Measurements from ENCODE around the gene EML3. TPM values are rescaled to one million over a fixed set of nuclear protein-coding genes. Genes with fewer than 3 reads are reported as not detected.
"Not testable (repeated sequence)": the region's sequence is repeated elsewhere in the genome, so short reads cannot be mapped to it uniquely, and the experiment has no call there.

Gene EML3
- total RNA-seq, 1 donor from 2014 or later: 4.9 TPM

DNA sequence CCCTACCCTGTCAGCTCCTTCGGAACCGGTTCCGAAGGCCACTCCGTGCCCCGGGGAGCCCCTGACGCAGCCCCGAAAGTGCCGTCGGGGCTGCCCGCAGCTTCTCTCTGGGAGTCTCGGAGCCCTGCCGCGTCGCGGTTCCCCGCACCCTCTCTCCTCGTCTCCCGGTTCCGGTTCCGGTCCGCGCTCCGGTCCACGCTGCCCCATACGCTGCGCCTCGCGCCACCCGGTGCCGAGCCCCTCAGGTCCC is 11.5 kb downstream of the EML3 start:
- FAIRE-seq: no peak
- peak in 1 of 2 donors; percentile 49 for DNase-seq (ENCODE audit: low spot score in 2 of 2)

DNA sequence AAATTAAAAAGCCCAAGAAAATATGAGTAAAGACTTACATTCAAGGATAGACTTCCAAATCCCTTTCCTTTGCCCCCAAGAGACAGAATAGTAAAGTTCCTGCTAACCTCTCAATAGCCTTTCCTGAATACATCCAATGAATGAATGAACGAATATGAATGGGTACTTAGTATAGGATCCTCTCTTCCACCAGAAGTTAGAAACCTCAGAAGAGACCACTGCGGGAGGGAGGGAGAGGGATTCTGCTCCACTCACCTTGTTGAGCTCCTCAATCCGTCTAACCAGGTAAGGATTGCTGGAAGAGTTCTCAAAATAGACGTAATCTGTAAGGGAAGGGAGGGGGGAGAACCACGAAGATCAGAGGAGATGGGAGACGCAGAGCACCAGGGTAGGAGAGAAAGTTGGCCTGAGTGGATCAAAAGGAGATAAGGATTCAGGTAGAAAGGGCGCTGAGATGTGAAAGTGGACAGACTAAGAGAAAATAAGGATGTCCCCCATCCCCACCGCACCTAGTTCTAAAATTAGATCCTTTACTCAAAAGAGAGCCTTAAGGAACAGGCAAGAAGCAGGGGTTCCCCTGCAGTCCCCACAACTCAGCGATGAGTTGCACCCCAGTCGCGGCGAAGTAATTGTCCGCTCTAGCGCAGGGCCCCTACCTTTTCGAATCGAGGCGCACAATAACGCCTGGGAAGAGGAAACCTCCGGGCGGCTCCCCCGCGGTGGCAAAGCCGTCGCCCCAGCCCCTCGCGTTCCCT is 12.0 kb downstream of the EML3 start:
- FAIRE-seq (no peak), DNase-seq (ENCODE audit: low spot score in 2 of 2) (no peak)

DNA sequence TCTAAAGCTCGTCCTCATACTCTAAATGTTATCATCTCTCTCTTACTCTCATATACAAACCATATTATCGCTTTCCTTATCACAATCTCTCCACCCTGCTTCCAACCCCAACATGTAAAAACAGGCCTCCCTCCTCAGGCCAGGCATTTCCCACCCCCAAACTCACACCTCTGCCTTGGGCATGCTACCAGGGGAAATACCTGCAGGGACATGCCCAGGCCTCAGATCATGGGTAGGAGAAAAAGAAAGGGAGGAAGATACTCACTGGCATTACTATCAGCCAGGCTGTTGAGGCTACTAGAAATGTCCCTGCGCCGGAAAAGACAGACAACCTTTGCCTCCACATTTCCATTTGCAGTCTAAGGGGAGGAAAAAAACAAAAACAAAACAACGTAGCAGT is 12.7 kb downstream of the EML3 start:
- FAIRE-seq: no peak
- DNase-seq (ENCODE audit: low spot score in 2 of 2): no peak

DNA sequence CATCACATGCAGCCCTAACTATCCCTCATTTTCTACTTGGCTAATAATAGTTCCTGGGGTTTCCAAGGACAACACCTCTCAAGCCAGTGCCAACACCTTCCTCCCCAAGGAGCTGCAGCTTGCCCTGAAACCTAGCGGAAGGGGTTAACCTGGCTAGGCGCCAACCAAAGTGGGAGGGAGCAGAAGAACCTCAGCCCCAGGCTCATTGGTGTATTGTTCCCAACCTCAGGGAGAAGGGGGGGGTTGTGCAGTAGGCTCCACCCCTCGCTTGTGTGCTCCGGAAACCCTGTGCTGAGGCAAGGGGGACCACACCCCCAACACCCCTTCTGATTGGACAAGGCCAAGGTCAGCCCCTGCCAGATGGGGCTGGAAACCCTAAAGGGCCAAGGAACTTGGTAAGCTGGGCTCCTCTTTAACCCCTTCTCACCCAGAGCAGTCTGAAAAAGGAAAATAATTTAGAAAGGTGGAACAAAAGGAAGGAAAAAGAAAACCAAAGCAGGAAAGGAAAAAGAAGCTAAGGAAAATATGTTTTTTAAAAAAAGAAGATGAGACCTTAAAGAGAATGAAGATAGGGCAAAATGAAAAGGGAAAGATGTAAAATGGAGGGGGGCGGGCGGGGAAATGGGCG is 13.4 kb downstream of the EML3 start:
- DNase-seq (ENCODE audit: low spot score in 2 of 2) (peak; percentile 86), FAIRE-seq (no peak)

DNA sequence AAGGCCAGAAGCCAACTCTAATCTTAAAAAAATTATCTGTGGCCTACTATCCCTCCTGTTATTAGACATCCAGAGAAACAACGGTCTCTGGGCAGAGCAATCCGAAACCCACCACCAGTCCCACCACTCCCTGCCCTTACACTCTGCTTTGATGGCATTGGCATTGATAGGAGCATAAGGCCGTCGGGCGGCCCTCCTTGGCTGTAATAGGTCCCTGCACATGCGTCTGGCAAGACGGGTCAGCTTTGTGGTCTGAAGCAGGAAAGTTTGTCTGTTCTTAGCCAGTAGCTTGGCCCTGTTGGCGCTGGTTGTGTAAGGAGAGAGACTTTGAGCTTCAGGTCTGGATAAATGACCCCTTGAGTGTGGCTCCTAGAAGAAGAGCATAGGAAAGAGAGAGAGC is 17.5 kb downstream of the EML3 start:
- FAIRE-seq (no peak), DNase-seq (ENCODE audit: low spot score in 2 of 2) (no peak)

DNA sequence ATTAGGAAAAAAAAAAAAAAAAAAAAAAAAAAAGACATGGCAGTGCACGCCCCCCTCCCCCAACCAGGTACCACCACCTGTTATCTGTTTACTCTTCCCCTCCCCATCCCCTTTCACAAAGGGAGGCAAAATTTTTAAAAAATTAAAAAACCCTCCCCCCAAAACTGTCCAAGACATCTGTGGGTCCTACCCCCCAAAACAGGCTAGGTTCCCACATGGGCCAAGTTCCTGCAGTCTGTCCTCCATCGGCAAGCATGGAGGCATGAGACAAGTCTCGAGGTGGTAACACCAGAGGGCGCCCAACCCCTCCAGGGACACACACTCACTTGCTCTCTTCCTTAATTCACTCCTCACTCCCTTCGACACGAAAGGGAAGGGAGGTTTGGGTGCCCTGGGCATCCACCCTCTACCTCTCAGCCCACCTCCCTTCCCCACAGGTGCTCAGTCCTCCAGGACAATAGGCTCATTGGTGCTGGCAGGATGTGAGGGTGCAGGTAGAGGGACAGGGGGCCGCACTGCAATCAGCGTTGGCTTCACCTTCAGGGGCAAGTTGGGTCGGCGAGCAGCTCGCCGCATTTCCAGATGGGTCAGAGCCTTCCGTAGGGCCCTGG is 19.0 kb downstream of the EML3 start:
- no peak for FAIRE-seq

DNA sequence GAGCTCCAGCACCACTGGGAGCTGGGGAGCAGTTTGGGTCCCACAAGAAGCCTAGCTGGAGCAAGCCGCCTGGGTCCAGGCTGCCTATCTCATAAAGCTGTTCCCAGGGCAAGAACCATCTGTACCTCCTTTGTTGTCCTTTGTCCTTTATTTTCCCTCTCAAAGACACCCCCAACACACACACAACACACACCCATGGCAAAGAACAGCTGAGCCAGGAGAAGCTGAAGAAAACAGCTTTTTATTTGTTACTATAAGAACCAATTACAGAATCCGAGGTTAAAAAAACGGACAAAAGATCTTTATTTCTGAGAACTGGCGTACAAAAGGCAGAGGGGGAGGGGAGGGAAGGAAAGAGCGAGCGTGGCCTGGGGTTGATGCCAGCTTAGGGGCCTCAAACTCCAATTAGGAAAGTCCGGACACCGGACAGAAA is 19.6 kb downstream of the EML3 start:
- DNase-seq (ENCODE audit: low spot score in 2 of 2) (no peak), FAIRE-seq (no peak)

More for the DNA sequence above, 19.0 kb downstream of the EML3 start:
- no peak for DNase-seq (ENCODE audit: low spot score in 2 of 2)

DNA sequence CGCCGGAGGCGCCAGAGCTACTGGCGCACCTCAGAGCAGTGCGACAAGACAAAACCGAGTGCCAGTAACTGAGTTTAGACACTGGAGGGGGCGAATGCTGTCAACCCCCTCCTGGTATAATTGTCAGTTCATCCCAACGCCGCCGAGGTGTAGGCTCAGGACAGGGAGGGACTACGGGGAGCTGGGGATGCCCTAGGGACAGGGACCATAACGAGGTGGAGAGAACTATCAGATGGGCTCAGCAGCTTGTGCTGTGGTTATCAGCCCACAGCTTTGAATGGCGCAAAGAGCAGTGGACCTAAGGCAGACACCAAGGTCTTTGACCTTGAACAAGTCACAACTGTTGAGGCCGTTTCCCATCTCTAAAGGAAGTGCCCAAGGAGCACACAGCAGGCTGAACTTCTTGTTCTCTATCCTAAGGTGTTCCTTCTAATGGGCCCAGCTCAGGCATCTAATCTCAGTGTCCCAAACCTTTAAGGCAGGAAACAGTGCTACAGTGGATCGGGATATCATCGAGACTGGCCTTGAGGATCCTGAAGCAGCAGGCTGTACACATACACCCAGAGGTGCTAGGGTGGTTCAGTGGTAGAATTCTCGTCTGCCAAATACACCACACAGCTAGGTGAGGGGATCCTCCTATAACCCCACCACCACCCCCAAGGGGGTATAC is 20.3 kb downstream of the EML3 start:
- no peak for DNase-seq (ENCODE audit: low spot score in 2 of 2)
- no peak for FAIRE-seq

DNA sequence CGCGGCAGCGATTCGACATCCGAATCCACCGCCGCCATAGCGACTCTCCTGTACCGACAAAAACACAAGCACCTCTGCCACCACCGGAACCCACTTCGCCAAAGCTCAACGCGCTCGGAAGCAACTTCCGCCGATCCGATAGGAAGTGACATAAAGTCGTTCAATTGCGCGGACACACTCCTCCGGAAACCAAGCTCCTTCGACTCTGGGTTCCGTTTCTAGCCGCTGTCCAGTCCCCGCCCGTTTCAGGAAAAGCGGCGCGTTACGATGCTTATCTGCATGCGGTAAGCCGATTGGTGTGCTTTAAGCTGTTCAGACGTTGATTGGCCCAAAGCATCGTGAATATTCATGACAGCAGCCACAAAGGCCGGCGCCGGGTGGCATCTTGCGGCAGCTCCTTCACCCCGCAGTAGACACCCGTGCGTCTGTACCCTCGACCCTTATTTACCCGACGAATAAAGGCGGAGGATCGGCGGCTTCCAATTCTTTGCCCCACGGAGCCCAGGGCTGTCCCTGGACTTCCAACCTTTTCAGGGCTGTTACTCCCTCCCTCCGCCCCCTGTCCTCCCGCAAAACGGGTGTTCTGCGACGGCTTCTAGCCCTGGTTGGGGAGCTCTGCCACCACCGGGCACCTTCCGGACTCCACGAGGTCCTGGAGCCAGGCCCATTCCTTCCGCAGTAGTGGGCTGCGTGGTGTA is 21.0 kb downstream of the EML3 start, which contains the start of gene TUT1:
TUT1 (minus strand) TSS at position 76 of the 698 bp plus-strand sequence; CDS start at position 38, 38 bp downstream.
- FAIRE-seq (peak; percentile 94), DNase-seq (ENCODE audit: low spot score in 2 of 2) (peak; percentile 82 to 91)

DNA sequence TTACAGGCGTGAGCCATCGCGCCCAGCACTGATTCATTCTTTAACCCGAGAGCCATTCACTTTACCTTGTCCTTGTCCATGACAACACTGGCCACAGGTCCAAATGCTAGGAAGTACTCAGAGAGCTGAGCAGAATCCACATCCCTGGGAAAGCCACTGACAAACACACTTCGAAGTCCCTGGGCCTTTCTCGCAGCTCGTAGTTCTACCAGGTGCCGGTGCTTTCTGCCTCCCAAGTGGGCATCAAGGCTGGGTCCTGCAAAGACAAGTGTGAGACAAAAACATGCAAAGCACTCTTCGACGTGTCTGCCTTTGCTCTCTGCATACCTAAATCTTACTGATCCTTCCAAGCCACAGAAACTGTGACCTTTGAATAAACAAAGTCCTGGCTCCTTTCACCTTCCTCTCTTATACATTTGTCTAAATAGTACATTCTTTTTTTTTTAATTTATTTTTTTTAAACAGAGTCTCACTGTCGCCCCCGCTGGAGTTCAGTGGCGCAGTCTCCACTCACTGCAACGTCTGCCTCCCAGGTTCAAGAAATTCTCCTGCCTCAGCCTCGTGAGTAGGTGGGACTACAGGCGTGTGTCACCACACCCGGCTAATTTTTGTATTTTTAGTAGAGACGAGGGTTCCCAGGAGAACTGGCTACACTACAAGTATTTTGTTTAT is 23.5 kb downstream of the EML3 start:
- FAIRE-seq (no peak), DNase-seq (ENCODE audit: low spot score in 2 of 2) (no peak)

DNA sequence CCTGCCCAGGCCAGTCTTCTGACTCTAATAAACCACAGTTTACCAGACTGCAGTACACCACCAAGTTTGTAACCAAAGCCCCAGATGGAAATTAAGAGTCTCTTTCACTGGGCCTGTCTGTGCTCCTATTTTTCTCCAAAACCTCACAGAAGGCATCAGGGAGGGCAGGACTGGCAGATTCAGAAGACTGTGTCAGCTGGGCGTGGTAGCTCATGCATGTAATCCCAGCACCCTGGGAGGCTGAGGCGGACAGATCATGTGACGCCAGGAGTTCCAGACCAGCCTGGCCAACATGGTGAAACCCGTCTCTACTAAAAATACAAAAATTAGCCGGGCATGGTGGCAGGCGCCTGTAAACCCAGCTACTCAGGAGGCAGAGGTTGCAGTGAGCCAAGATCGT is 27.2 kb downstream of the EML3 start:
- DNase-seq (ENCODE audit: low spot score in 2 of 2); FAIRE-seq: not testable (repeated sequence)

DNA sequence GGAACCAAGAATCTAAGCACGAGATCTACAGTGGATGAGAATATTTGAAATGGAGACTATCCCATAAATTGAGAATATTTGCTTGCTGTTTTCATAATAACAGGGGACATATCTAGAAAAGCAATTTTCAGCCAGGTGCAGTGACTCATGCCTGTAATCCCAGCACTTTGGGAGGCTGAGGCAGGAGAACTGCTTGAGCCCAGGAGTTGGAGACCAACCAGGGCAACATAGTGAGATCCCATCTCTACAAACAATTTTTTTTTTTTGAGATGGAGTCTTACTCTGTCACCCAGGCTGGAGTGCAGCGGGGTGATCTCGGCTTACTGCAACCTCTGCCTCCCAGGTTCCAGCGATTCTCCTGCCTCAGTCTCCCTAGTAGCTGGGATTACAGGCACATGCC is 30.8 kb downstream of the EML3 start:
- FAIRE-seq; DNase-seq (ENCODE audit: low spot score in 2 of 2): not testable (repeated sequence)

DNA sequence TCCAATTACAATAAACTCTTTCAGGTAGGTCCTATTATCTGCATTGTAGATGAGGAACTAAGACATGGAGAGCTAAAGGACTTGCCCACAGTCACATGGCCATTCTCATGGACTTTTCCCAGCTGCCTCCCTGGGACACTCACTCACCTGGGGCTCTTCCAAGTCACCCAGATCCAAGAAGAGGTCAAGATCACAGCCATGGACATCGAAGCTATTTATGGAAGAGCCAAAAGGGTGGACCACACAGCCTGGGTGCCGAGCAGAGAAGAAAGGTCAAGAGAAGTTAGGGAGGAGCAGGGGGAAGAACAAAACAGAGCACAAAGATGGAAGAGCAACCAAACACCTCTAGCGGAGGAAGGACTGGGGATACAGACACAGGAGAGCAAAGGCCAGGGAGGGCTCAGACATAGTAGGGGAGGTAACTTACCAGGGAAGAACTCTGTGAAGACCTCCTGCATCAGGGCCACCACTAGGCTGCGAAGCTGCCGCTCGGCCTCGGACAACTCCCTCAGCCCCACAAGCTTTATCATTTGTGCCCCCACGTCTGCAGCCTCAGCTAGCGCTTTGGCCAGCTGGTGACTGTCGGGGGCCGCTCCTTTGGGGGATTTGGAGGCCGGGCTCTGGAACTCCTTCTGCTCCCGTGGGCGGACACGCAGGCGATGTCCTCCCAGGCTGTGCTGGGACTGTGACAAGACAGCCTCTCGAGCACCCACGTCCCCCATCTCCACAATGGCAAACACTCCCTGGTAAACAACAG is 31.4 kb downstream of the EML3 start:
- DNase-seq (ENCODE audit: low spot score in 2 of 2): no peak
- no peak for FAIRE-seq

DNA sequence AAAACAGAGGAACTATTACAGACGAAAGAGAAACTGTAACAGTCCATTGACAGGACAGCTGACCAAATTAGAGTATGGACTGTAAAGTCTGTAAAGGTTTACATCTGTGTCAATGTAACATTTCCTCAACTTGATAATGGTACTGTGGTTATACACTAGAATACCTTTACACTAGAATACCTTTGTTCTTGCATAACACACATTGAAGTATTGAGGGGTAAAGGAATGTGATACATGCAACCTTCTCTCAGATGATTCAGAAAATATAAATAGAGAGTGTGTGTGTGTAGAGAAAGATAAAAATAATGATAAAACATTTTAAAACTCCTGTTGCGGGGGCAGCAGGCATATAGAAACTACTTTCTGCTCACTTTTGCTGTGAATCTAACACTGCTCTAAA is 33.3 kb downstream of the EML3 start:
- no peak for DNase-seq (ENCODE audit: low spot score in 2 of 2)

DNA sequence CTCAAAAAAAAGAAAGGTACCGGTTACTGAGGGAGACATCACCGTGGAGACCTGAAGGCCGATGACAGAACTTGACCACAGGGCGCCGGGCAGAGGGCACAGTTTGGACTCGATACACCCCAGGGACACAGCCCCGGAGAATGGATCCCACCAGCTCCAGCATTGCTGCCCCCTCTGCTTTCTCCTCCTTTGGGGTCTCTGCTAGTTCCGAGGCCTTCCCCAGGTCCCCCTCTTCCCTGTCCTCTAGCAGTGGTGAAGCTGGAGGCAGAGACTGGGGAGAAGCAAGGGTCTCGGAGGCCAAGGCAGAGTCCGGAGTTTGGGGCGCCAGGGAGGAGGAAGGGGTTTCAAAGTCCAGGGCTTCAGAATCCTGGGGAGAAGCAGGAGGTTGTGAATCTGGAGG is 34.0 kb downstream of the EML3 start:
- FAIRE-seq (no peak), DNase-seq (ENCODE audit: low spot score in 2 of 2) (no peak)

More for the DNA sequence above, 33.3 kb downstream of the EML3 start:
- FAIRE-seq: no peak

DNA sequence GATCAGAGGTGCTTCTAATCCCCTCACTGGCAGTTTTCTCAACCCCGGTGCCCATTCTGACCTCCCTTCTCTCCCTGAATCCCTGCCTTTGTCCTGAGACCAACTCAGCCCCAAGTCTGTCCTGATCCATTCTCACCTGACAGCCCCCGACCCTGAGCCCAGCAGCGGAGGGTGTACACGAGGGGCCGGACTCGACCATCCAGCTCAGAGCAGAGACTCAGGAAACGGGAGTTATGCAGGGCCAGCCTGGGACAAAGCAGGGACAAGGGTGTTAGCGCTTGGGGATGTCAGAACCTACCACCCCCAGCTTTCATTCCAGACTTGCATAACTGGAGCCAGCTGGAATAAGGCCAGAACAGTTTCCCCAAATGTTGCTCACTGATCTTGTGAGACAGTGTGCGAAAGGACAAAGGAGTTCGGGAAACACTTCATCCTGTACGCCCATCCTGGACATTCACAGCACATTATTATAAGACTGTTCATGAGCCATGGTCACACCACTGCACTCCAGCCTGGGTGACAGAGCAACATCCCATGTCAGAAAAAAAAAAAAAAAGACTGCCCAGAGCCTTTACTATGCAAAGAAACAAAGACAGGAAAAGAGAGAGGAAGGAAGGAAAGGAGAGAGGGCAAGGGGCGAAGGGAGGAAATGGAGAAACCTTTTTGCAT is 35.4 kb downstream of the EML3 start:
- no peak for FAIRE-seq
- DNase-seq (ENCODE audit: low spot score in 2 of 2): no peak

DNA sequence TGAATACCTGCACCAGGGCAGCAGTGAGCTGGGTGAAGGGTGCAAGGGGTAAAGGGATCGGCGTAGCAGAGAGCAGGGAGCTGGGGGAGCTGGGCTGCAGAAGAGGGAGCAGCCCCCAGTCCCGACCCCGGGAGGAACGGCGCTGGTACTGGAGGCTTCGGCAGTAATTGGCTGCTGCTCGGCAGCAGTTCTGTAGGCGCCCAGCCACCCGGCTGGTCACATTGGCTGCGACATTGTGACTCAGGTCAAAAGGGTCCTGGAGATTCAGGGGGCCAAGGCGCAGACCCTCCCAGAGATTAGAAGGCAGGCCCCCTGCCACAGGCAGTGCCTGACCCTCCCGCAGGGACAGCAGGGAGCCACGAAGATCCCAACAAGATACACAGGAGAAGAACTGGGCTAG is 36.7 kb downstream of the EML3 start:
- FAIRE-seq (no peak), DNase-seq (ENCODE audit: low spot score in 2 of 2) (no peak)

DNA sequence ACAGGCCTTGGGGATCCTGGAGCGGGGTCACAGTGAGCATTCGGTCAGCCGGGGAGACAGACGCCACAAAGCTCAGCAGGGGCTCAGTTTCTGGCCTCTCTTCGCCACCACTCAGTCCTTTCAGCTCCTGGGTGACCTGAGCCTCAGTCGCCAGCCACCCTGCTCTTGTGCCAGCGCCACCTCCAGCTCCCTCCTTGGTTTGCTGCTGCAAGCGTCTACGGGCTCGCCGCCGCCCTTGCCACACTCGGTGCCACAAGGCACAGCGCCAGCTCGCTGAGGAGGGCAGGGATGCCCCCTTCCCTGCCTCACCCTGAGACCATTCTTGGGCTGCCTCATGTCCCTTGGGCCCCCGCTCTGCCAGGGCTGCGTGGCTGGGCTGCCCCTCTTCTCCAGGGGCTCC is 37.4 kb downstream of the EML3 start:
- FAIRE-seq (no peak), DNase-seq (ENCODE audit: low spot score in 2 of 2) (no peak)
